ENCODE results near the gene NPBWR2. TPM values are rescaled to one million over a fixed set of nuclear protein-coding genes. Genes with fewer than 3 reads are reported as not detected.
A peak's percentile ranks its signal among the peaks of the same experiment; 100 is the strongest.

Gene NPBWR2
- total RNA-seq, 1 experiment from 2014 or later, result not detected

DNA sequence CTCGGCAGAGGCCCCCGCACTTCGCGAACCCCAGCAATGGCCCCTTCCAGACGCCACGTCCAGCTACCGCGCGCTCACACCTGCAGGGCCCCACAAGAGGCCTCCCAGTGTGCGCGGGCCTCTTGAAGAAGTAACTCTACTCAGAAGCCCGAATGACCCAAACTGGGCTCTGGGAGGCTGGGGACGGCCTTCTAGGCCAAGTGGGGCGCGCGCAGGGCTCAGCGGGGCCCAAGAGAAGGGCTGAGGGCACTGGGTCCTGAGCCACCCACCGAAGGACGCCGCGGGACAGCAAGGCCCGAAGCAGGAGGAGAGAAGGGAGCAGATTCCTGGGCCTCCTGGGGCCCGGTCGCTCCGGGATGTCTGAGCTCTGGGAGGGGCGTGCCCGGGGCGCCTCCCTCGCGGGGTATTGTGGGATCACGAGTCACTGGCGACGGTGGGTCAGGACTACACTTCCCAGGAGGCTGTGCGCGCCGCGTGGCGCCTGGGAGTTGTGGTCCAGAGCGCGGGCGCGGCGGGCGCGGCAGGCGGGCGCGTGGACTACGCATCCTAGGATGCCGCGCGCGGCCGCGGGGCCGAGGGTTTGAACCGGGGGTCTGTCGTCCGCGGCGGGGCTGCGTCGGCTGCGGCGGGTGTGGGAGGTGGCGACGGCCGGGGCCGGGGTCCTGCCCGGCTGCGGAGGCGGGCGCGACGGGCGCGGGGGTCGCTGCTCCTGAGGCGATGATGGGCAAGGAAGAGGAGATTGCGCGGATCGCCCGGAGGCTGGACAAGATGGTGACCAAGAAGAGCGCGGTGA lies 44.6 kb downstream of the NPBWR2 start, which contains the start of gene TCEA2:
Gene TCEA2 (plus strand): TSS at position 603 of the 793 bp plus-strand sequence. CDS start 115 bp downstream, at position 718.
- CTCF ChIA-PET, result interaction anchor here (1.1 to 13.7 kb wide), 3 partner anchors 7 to 82 kb away, joined by 7 to 284 read pairs (median 11); partner anchors contain the start of genes C20orf204 and PRPF6

DNA sequence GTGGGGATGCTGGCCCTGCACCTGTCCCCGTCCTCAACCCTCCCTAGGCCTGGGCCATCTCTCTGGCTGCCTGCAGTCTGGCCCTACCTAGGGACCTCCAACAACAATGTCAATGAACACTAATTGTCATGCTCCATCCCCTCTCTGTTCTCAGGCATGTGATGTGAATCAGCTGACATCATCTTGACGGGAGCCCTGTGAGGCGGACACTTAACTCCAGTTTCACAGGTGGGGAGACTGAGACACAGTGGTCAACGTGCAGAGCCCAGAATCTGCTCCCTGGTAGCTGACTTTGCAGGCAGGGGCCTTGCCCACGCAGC lies 45.1 kb downstream of the NPBWR2 start:
- Mint-ChIP-seq H3K27me3 (ENCODE audit: insufficient read depth, unreplicated experiment) (no peaks in the 10 kb centered on the region), H3K36me3 (ENCODE audit: insufficient read depth, unreplicated experiment) (no peaks in the 10 kb centered on the region), H3K27ac (ENCODE audit: low read depth, unreplicated experiment) (peak overlapping the region; percentile 89), H3K4me3 (ENCODE audit: unreplicated experiment) (peak overlapping the region; percentile 88), H3K4me1 (ENCODE audit: insufficient read depth, unreplicated experiment) (peaks cover 39% of the 10 kb centered on the region), H3K9me3 (ENCODE audit: unreplicated experiment) (no peaks in the 10 kb centered on the region)
- intact Hi-C loops (cut with micrococcal nuclease), result loop anchor here (5.0 kb wide), 1 partner anchor 80 kb away; the partner anchor contains the start of gene PRPF6
- ChIA-PET CTCF (interaction anchor here (0.7 to 13.7 kb wide), 5 partner anchors 8 to 81 kb away, joined by 3 to 284 read pairs (median 7); partner anchors contain the start of genes C20orf204 and PRPF6), POLR2A (interaction anchor here (0.6 to 3.1 kb wide), 23 partner anchors 9 to 404 kb away, joined by 3 to 34 read pairs (median 6); partner anchors contain the start of genes ARFRP1, OPRL1, PCMTD2 and PRPF6)
- TF ChIP-seq, protein P1, sequence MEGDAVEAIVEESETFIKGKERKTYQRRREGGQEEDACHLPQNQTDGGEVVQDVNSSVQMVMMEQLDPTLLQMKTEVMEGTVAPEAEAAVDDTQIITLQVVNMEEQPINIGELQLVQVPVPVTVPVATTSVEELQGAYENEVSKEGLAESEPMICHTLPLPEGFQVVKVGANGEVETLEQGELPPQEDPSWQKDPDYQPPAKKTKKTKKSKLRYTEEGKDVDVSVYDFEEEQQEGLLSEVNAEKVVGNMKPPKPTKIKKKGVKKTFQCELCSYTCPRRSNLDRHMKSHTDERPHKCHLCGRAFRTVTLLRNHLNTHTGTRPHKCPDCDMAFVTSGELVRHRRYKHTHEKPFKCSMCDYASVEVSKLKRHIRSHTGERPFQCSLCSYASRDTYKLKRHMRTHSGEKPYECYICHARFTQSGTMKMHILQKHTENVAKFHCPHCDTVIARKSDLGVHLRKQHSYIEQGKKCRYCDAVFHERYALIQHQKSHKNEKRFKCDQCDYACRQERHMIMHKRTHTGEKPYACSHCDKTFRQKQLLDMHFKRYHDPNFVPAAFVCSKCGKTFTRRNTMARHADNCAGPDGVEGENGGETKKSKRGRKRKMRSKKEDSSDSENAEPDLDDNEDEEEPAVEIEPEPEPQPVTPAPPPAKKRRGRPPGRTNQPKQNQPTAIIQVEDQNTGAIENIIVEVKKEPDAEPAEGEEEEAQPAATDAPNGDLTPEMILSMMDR (IDR thresholded peaks at IDR 0.05; ENCODE audit: unreplicated experiment), result no peak
- no peak for DNase-seq (ENCODE audit: unreplicated experiment)
- TSS peak; percentile 92 for BruUV-seq (replicated peaks)

More for the DNA sequence above, 44.6 kb downstream of the NPBWR2 start, which contains the start of gene TCEA2:
- peak; percentile 95 for DNase-seq (ENCODE audit: unreplicated experiment)
- intact Hi-C loops (cut with micrococcal nuclease), result loop anchor here (5.0 kb wide), 1 partner anchor 80 kb away; the partner anchor contains the start of gene PRPF6
- POLR2A ChIA-PET, result interaction anchor here (0.6 to 3.1 kb wide), 23 partner anchors 9 to 405 kb away, joined by 3 to 34 read pairs (median 6); partner anchors contain the start of genes ARFRP1, OPRL1, PCMTD2 and PRPF6
- BruUV-seq (replicated peaks), result no TSS peak
- Mint-ChIP-seq H3K27ac (ENCODE audit: low read depth, unreplicated experiment) (peak within 1 kb of the TSS; percentile 89), H3K27me3 (ENCODE audit: insufficient read depth, unreplicated experiment) (no peaks in the 10 kb centered on the region), H3K4me3 (ENCODE audit: unreplicated experiment) (peak within 1 kb of the TSS; percentile 88), H3K4me1 (ENCODE audit: insufficient read depth, unreplicated experiment) (peaks cover 41% of the 10 kb centered on the region), H3K36me3 (ENCODE audit: insufficient read depth, unreplicated experiment) (no peaks in the 10 kb centered on the region), H3K9me3 (ENCODE audit: unreplicated experiment) (no peaks in the 10 kb centered on the region)
- TF ChIP-seq, protein P1 (IDR thresholded peaks at IDR 0.05; ENCODE audit: unreplicated experiment), result no peak

DNA sequence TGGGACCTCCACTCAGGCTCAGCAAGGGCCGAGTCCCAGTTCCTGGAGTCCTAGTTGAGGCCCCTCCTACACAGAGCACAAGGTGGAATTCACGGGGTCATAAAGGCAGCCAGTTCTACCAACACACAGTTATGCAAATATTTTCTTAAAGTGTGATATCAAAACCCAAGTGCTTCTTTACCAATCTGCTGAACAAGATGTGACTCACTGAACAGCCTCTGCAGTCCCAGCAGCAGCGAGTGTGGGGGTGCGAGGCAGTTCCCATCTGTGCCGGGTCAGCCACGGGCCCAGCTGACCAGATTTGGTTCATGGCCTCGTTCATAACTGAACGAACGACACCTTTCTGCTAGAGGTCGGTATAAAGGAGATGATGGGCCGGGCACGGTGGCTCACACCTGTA lies 48.8 kb downstream of the NPBWR2 start:
- BruUV-seq (replicated peaks), result no TSS peak
- POLR2A ChIA-PET, result interaction anchor here (0.9 to 1.0 kb wide), 2 partner anchors 19 to 20 kb away, joined by 3 read pairs; no protein-coding TSS in a partner anchor
- peaks cover 13% of the 10 kb centered on the region for H3K4me1 Mint-ChIP-seq (ENCODE audit: insufficient read depth, unreplicated experiment)
- TF ChIP-seq, protein P1 (IDR thresholded peaks at IDR 0.05; ENCODE audit: unreplicated experiment), result no peak
- no peak overlapping the region for H3K27ac Mint-ChIP-seq (ENCODE audit: low read depth, unreplicated experiment)
- H3K36me3 Mint-ChIP-seq (ENCODE audit: insufficient read depth, unreplicated experiment), result no peaks in the 10 kb centered on the region
- H3K4me3 Mint-ChIP-seq (ENCODE audit: unreplicated experiment), result no peak overlapping the region
- intact Hi-C loops (cut with micrococcal nuclease), result no loop called here
- CTCF ChIA-PET, result interaction anchor here (0.6 to 13.7 kb wide), 10 partner anchors 12 to 846 kb away, joined by 3 to 284 read pairs (median 4); partner anchors contain the start of genes C20orf204, PRPF6 and SAMD10
- H3K9me3 Mint-ChIP-seq (ENCODE audit: unreplicated experiment), result no peaks in the 10 kb centered on the region
- no peaks in the 10 kb centered on the region for H3K27me3 Mint-ChIP-seq (ENCODE audit: insufficient read depth, unreplicated experiment)
- no peak for DNase-seq (ENCODE audit: unreplicated experiment)
